HG03064 (cell line): ENCODE data around the gene RAVER2.
"Not testable (repeated sequence)": the region's sequence is repeated elsewhere in the genome, so short reads cannot be mapped to it uniquely, and the experiment has no call there.

Experiments used
- ATAC-seq: cut with Tn5 transposase; IDR thresholded peaks from one replicate; pipeline ENCODE4 v1.9.1; 2021; ENCODE audit warnings: low read depth; ENCODE audit not compliant: unreplicated experiment

The RAVER2 gene

GRCh38 chr1:64801851-64802523 lies 57.1 kb downstream of the RAVER2 start:
- ATAC-seq, result no peak

DNA sequence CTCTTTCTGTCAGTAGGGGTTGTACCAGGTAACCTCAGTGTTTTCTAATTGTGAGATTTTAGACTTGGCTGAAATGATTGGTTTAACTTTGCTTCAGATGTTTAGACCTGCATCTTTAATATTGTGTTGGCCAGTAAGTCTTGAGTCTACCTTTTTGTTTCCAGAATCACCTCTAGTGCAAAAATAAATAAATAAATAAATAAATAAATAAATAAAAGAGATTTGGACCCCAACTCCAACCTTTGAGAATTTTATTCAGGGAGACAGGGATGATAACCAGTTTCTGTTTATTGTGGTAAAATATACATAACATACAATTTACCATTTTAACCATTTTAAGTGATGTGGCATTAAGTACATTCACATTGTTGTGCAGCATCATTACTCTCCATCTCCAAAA lies 64.4 kb downstream of the RAVER2 start:
- ATAC-seq, result no peak

DNA sequence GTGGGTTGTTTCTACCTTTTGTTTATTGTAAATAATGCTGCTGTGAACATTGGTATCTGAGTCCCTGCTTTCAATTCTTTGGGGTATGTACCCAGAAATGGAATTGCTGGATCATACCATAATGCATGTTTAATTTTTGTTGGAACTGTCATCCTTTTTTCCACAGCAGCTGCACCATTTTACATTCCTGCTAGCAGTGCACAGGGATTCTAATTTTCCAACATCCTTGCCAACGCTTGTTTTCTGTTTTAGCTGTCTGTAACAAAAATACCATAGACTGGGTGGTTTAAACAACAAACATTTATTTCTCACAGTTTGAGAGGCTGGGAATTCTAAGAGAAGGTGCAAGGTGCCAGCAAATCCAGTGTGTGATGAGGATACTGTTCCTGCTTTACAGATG lies 65.1 kb downstream of the RAVER2 start:
- ATAC-seq, result no peak

GRCh38 chr1:64811131-64811530 lies 66.3 kb downstream of the RAVER2 start:
- no peak for ATAC-seq

DNA sequence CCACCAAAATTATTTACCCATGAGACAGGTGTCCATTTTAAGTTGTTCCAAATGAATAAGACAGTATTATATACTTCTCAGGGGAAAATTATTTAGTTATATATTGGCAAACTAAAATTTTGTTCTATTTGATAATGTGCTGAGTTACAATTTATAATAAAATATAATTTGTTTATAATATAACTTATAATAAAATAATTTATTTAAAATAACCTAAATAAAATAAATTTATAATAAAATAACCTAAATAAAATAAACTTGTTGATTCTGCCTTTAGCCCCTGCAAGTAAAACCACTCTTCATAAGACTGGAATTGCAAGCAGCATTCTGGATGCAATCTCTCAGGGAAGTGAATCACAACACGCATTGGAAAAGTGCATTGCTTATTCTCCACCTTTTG lies 69.6 kb downstream of the RAVER2 start:
- ATAC-seq, result no peak

DNA sequence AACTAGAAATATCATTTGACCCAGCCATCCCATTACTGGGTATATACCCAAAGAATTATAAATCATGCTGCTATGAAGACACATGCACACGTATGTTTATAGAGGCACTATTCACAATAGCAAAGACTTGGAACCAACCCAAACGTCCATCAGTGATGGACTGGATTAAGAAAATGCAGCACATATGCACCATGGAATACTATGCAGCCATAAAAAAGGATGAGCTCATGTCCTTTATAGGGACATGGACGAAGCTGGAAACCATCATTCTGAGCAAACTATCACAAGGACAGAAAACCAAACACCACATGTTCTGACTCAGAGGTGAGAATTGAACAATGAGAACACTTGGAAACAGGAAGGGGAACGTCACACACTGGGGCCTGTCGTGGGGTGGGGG lies 72.5 kb downstream of the RAVER2 start:
- not testable (repeated sequence) for ATAC-seq

GRCh38 chr1:64820572-64820971 lies 75.7 kb downstream of the RAVER2 start:
- ATAC-seq, result not testable (repeated sequence)

DNA sequence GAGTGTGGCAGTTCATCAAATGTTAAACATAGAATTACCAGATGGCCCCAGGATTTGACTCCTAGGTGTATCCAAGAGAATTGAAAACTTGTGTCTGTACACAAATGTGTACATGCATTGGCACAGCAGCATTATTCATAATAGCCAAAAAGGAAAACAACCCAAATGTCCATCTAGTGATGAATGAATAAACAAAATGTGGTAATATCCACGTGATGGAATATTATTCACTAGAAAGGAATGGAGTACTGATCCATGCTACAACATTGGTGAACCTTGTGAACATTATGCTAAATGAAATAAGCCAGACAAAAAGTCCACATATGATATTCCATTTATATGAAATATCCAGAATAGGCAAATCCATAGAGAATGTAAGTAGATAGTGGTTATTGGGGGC lies 77.7 kb downstream of the RAVER2 start:
- ATAC-seq, result no peak

- no peak for ATAC-seq
Observed at GRCh38 chr1:64823691-64824476, 79.0 kb downstream of the RAVER2 start.

DNA sequence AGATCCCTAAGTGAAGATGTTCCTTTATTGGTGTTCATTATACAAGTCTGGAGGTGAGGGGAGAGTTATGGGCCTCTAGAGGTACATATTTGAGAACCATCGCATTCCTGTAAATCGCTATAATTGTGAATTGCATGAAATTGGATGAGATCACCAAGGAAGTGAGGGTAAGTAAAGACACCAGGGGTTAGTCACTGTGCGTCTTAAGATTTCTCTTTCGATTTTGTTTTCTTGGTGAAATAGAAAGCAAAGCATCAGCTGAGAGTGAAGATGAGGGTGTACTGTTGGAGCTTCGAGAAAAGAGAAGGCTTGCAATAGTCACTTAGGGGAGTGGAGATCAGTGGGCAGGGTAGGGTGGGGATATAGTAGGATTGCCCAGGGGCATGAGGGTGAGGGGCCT lies 82.1 kb downstream of the RAVER2 start:
- ATAC-seq, result no peak

DNA sequence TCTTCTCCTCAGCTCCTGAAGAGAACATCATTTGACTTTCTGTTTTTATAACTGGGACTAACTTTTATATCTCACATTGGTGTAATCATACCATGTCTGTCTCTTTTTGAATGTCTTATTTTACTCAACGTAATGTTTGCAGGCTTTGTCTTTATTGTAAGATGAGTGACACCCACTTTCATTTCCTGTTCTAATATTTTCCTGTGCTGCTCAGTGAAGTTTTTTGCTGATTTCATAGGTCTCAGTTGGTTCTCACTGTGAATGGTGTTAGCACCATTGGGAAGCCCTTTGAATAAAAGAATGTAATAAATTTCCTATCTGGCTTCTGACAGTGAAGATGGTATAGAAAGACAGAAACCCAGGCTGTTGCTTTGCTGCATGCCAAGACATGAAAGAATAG lies 84.0 kb downstream of the RAVER2 start:
- no peak for ATAC-seq

- ATAC-seq, result no peak
Observed at GRCh38 chr1:64829411-64830029, 84.6 kb downstream of the RAVER2 start.

- ATAC-seq, result no peak
Observed at GRCh38 chr1:64830030-64830651, 85.3 kb downstream of the RAVER2 start.

- ATAC-seq, result no peak
Observed at GRCh38 chr1:64834734-64835133, 89.9 kb downstream of the RAVER2 start.

- no peak for ATAC-seq
Observed at GRCh38 chr1:64836802-64837201, 91.9 kb downstream of the RAVER2 start.

DNA sequence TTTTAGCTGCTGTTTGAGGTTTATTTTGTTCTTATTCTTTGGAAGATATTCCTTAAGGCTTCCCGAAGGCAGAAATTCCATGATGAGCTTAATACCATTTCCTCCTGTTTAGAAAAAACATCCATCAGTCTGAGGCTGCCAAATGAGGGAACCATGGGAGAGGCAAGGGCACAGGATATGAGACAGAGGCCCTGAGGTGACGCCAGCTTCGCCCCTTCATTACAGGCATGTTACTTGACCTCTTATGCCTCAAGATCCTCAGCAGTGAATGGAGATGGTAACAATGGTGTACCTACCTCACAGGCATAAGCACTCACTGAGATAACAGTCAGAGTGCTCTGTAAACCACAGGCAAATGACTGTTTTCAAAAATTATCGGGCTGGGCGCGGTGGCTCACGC lies 93.6 kb downstream of the RAVER2 start:
- ATAC-seq, result no peak

GRCh38 chr1:64839261-64839660 lies 94.4 kb downstream of the RAVER2 start:
- ATAC-seq, result no peak

- no peak for ATAC-seq
Observed at GRCh38 chr1:64839732-64840405, 95.0 kb downstream of the RAVER2 start.

- no peak for ATAC-seq
Observed at GRCh38 chr1:64841330-64842065, 96.6 kb downstream of the RAVER2 start.

- no peak for ATAC-seq
Observed at GRCh38 chr1:64842224-64842623, 97.3 kb downstream of the RAVER2 start.
